Gastroesophageal sphincter (tissue), 4 donors: ENCODE data around the gene LY9. TPM values are rescaled to one million over a fixed set of nuclear protein-coding genes. Genes with fewer than 3 reads are reported as not detected.

Experiments
- ATAC-seq: fragments of 150-250 bp; one replicate; pipeline ENCODE4 v1.9.1; 2016; ENCODE audit warnings: mild to moderate bottlenecking, moderate library complexity
- H3K27ac ChIP-seq, 4 donors: fragments of 200-600 bp; sonication (generic) in 3 of 4; 1 replicate in 3 of 4; 2 replicates in 1 of 4; pipeline ENCODE4 v1.5.1; 2016 to 2019
- H3K27me3 ChIP-seq: fragments of 200-600 bp; sonication (generic); one replicate; pipeline ENCODE4 v1.5.1; 2019
- H3K36me3 ChIP-seq, 2 donors: fragments of 200-600 bp; sonication (generic); one replicate each; pipeline ENCODE4 v1.5.1; 2019; ENCODE audit warnings: control low read depth in 1 of 2
- H3K4me1 ChIP-seq, 3 donors: fragments of 200-600 bp; sonication (generic); 1 replicate in 2 of 3; 2 replicates in 1 of 3; pipeline ENCODE4 v1.5.1; 2016 to 2019; ENCODE audit warnings: control low read depth in 2 of 3
- H3K4me3 ChIP-seq, 2 donors: fragments of 200-600 bp; sonication (generic); one replicate each; pipeline ENCODE4 v1.5.1; 2019; ENCODE audit warnings: mild to moderate bottlenecking in 1 of 2, moderate library complexity in 1 of 2
- H3K9me3 ChIP-seq, 3 donors: fragments of 200-600 bp; sonication (generic); one replicate each; pipeline ENCODE4 v1.5.1; 2017 to 2019; ENCODE audit warnings: control low read depth in 2 of 3
- EP300 ChIP-seq: sonication (generic); formaldehyde crosslinking; IDR thresholded peaks from one replicate; pipeline ENCODE4 v1.6.1; 2017; ENCODE audit warnings: antibody characterized with exemption, mild to moderate bottlenecking
- POLR2A ChIP-seq, 2 donors: fragments of 450-650 bp; IDR thresholded peaks; one replicate each; pipeline ENCODE4 v1.6.1; 2017; ENCODE audit warnings: antibody characterized with exemption in 2 of 2, mild to moderate bottlenecking in 2 of 2, moderate library complexity in 1 of 2
- POLR2AphosphoS5 ChIP-seq: sonication (generic); formaldehyde crosslinking; IDR thresholded peaks from one replicate; pipeline ENCODE4 v1.6.1; 2017; ENCODE audit warnings: antibody characterized with exemption
- WGBS, 2 donors: methylation state at CpG; one replicate each; pipeline ENCODE4 v1.1.5; 2018; ENCODE audit warnings: low coverage in 1 of 2; 5-methylcytosine and 5-hydroxymethylcytosine counted together
- total RNA-seq, 4 donors: library from RNA; depleted of rRNA; stranded (reverse); fragments of >200 nt; gene quantifications; one replicate each; pipeline ENCODE4 v1.1.0, GENCODE V29; 2016
- TF ChIP-seq, protein P1 (sequence below), 4 experiments: fragments of 200-600 bp in 2 of 4; fragments of 450-650 bp in 2 of 4; sonication (generic) in 1 of 4; IDR thresholded peaks; one replicate each; pipeline ENCODE4 v1.5.1; 2017 to 2019; ENCODE audit warnings: antibody characterized with exemption in 4 of 4, mild to moderate bottlenecking in 2 of 4, moderate library complexity in 2 of 4

Gene LY9
- total RNA-seq, 4 donors from 2014 or later: 0.27 to 2.4 (median 0.62) TPM; not detected in 1

DNA sequence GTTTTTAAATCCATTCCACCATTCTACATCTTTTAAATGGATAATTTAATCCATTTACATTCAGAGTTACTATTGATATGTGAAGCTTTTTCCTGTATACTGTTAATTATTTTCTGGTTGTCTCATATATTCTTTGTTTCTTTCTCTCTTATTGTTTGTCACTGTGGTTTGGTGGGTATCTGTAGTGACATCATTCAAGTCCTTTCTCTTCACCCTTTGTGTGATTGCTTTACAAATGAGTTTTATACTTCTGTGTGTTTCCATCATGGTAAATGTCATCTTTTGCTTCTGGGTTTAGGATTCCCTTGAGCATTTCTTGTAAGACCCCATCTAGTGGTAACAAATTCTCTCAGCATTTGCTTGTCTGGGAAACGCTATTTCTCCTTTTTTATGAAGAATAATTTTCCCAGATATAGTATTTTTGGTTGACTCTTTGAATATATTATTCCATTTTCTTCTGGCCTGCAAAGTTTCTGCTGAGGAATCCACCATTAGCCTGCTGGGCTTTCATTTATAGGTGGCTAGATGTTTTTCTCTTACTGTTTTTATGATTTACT, 10.2 kb downstream of the LY9 start:
- Histone ChIP-seq H3K4me1 (no peaks in the 10 kb centered on the region), H3K9me3 (peaks cover 0 to 26% (median 0%) of the 10 kb centered on the region in 3 donors), H3K4me3 (no peak overlapping the region), H3K27me3 (peaks cover 4% of the 10 kb centered on the region), H3K36me3 (no peaks in the 10 kb centered on the region), H3K27ac (no peak overlapping the region)
- WGBS, 2 donors: 54 to 65% methylated on average over 1 of the region's 1 CpG
- TF ChIP-seq, protein P1, sequence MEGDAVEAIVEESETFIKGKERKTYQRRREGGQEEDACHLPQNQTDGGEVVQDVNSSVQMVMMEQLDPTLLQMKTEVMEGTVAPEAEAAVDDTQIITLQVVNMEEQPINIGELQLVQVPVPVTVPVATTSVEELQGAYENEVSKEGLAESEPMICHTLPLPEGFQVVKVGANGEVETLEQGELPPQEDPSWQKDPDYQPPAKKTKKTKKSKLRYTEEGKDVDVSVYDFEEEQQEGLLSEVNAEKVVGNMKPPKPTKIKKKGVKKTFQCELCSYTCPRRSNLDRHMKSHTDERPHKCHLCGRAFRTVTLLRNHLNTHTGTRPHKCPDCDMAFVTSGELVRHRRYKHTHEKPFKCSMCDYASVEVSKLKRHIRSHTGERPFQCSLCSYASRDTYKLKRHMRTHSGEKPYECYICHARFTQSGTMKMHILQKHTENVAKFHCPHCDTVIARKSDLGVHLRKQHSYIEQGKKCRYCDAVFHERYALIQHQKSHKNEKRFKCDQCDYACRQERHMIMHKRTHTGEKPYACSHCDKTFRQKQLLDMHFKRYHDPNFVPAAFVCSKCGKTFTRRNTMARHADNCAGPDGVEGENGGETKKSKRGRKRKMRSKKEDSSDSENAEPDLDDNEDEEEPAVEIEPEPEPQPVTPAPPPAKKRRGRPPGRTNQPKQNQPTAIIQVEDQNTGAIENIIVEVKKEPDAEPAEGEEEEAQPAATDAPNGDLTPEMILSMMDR (IDR thresholded peaks at IDR 0.05): no peak
- TF ChIP-seq POLR2AphosphoS5 (no peak), POLR2A (IDR thresholded peaks at IDR 0.05) (no peak), EP300 (no peak)
- ATAC-seq: no peak

DNA sequence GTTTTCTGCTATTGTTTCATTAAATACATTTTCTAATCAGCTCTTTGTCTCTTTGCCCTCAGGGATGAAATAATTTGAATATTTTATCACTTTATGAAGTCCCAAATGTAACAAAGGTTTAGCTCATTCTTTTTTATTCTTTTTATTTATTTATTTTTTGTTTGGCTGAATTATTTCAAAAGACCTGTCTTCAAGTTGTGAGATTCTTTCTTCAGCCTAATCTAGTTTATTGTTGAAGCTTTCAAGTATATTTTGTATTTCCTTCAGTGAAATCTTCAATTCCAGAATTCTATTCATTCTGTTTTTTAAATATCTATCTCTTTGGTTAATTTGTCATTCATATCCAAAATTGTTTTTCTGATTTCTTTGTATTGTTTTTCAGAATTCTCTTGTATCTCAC, 10.8 kb downstream of the LY9 start:
- ATAC-seq: no peak
- Histone ChIP-seq H3K36me3 (no peaks in the 10 kb centered on the region), H3K4me1 (no peaks in the 10 kb centered on the region), H3K4me3 (no peak overlapping the region), H3K27me3 (peaks cover 4% of the 10 kb centered on the region), H3K9me3 (peaks cover 0 to 26% (median 0%) of the 10 kb centered on the region in 3 donors), H3K27ac (no peak overlapping the region)
- TF ChIP-seq POLR2AphosphoS5: no peak
- TF ChIP-seq POLR2A (IDR thresholded peaks at IDR 0.05): no peak
- TF ChIP-seq, protein P1 (IDR thresholded peaks at IDR 0.05): no peak
- no peak for TF ChIP-seq EP300

DNA sequence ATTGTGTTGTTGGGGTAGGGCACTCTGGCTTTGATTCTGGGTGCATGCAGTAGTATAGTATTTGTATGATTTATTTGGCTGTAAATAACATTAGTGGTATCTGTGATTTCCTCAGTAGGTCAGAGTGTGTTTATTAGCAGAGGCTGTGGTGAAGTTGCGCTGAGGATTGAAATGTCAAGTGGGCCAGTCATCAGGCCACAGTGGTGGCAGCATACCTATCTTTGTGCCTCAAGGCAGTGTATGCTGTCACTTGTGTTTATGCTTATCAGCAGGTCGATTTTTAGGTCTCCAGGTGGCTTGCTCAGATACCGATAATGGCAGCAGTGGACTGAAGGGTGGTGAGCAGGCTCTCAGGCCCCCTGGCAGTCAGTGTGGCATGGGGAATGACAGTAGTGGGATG, 11.3 kb downstream of the LY9 start:
- no peak overlapping the region for H3K27ac ChIP-seq
- H3K36me3 ChIP-seq: no peaks in the 10 kb centered on the region
- no peaks in the 10 kb centered on the region for H3K4me1 ChIP-seq
- ATAC-seq: no peak
- H3K9me3 ChIP-seq: peaks cover 0 to 26% (median 0%) of the 10 kb centered on the region in 3 donors
- whole genome bisulfite sequencing, 2 donors: 67% methylated on average over 1 of the region's 3 CpGs; no CpG with 5 or more reads in 1 of the 2 donors
- peaks cover 4% of the 10 kb centered on the region for H3K27me3 ChIP-seq
- TF ChIP-seq POLR2AphosphoS5 (no peak), POLR2A (IDR thresholded peaks at IDR 0.05) (no peak), EP300 (no peak)
- TF ChIP-seq, protein P1 (IDR thresholded peaks at IDR 0.05): no peak
- no peak overlapping the region for H3K4me3 ChIP-seq

DNA sequence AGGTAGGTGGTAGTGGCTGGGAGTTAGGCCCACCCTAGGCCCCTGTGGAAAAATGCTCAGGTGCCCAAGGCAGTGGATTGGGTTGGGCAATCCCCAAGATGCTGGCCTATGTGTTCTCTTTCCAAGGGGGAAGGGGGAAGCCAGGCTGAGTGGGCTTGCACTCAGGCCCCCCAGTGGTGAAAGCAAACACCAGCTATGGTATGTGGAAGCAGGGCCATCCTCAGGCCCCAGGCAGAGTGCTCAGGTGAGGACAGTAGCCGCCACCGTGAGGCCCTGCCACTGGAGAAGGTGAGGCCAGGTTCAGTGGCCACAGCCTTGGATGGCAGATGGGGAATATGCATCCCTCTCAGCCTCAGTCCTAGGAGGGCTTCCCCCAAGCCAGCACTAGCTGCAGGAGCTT, 11.8 kb downstream of the LY9 start:
- Histone ChIP-seq H3K27ac (no peak overlapping the region), H3K36me3 (no peaks in the 10 kb centered on the region), H3K9me3 (peaks cover 0 to 26% (median 0%) of the 10 kb centered on the region in 3 donors), H3K27me3 (peaks cover 4% of the 10 kb centered on the region), H3K4me1 (no peaks in the 10 kb centered on the region), H3K4me3 (no peak overlapping the region)
- WGBS, 2 donors: no CpG with 5 or more reads among the region's 2 CpGs
- TF ChIP-seq POLR2A (IDR thresholded peaks at IDR 0.05): no peak
- TF ChIP-seq, protein P1 (IDR thresholded peaks at IDR 0.05): no peak
- ATAC-seq: no peak

DNA sequence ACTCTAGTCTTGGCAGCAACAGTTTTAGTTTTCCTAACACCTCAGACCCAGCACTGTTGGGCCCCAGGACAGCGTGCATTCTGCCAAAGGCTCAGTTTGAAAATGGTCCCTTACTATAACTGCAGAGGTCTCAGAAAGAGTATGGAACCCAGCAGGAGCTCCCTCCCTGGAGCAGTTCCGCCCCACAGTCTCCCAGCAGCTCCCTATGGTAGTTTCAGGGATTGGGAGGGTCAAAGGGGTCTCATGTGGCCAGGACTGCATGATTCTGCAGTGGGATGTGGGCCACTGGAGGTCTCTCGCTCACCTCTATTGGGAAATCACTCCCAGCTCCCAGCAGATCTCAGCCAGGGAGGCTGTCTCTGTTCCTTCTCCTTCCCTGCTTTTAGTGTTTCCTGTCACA, 12.3 kb downstream of the LY9 start:
- Histone ChIP-seq H3K27ac (no peak overlapping the region), H3K4me3 (no peak overlapping the region), H3K36me3 (no peaks in the 10 kb centered on the region), H3K9me3 (peaks cover 0 to 26% (median 0%) of the 10 kb centered on the region in 3 donors), H3K4me1 (no peaks in the 10 kb centered on the region), H3K27me3 (peaks cover 6% of the 10 kb centered on the region)
- no peak for ATAC-seq
- WGBS, 2 donors: 56 to 60% methylated on average over 1 to 2 of the region's 3 CpGs
- TF ChIP-seq POLR2AphosphoS5: no peak
- no peak for TF ChIP-seq POLR2A (IDR thresholded peaks at IDR 0.05)
- TF ChIP-seq, protein P1 (IDR thresholded peaks at IDR 0.05): no peak
- TF ChIP-seq EP300: no peak
